PC-9 (cell line): ENCODE data around the gene LASP1. TPM values are rescaled to one million over a fixed set of nuclear protein-coding genes. Genes with fewer than 3 reads are reported as not detected.
A peak's percentile ranks its signal among the peaks of the same experiment; 100 is the strongest.

ENCODE experiments used
- BruUV-seq: library from RNA; stranded (reverse); fragments of 400-500 nt; replicated peaks from 2 replicates; lab custom pipeline; 2021; lab: Mats Ljungman, UMichigan
- CTCF ChIA-PET: fragments of 300-600 bp; sonication (Branson Sonifier 250); formaldehyde crosslinking; loops from one replicate; lab custom pipeline; 2022; ENCODE audit warnings: antibody characterized with exemption; lab: Charles Lee
- POLR2A ChIA-PET: fragments of 300-600 bp; sonication (Branson Sonifier 250); formaldehyde crosslinking; loops from one replicate; lab custom pipeline; 2022; ENCODE audit warnings: antibody characterized with exemption; ENCODE audit not compliant: unreplicated experiment; lab: Charles Lee
- DNase-seq, 2 experiments: peaks; one replicate each; pipeline versions ENCODE4 v3.0.0 to v3.0.0-alpha.2; 2015 to 2022; ENCODE audit warnings: mixed read lengths in 1 of 2
- H2AFZ ChIP-seq: fragments of 200-600 bp; sonication (generic); 2 replicates; pipeline ENCODE4 v1.8.1; 2017; ENCODE audit warnings: antibody characterized with exemption
- H3F3A ChIP-seq: fragments of 200-600 bp; sonication (generic); 2 replicates; pipeline ENCODE4 v1.8.1; 2017; ENCODE audit warnings: antibody characterized with exemption, mild to moderate bottlenecking, low read depth; ENCODE audit not compliant: insufficient read depth
- H3K27ac ChIP-seq: fragments of 200-600 bp; sonication (generic); 2 replicates; pipeline ENCODE4 v1.6.1; 2016; ENCODE audit warnings: mixed run types
- H3K27me3 ChIP-seq: fragments of 200-600 bp; sonication (generic); 2 replicates; pipeline ENCODE4 v1.6.1; 2016; ENCODE audit warnings: low read depth, mixed run types; ENCODE audit not compliant: insufficient read depth
- H3K36me3 ChIP-seq: fragments of 200-600 bp; sonication (generic); 2 replicates; pipeline ENCODE4 v1.6.1; 2016; ENCODE audit warnings: low read depth, mixed run types
- H3K4me1 ChIP-seq: fragments of 200-600 bp; sonication (generic); replicated peaks from 2 replicates; pipeline ENCODE4 v1.6.1; 2016; ENCODE audit warnings: mixed run types; ENCODE audit not compliant: insufficient read depth
- H3K4me2 ChIP-seq: fragments of 200-600 bp; sonication (generic); 2 replicates; pipeline ENCODE4 v1.6.1; 2017; ENCODE audit warnings: mixed run types
- H3K4me3 ChIP-seq: fragments of 200-600 bp; sonication (generic); 2 replicates; pipeline ENCODE4 v1.6.1; 2016; ENCODE audit warnings: mixed run types
- H3K79me2 ChIP-seq: fragments of 200-600 bp; sonication (generic); 2 replicates; pipeline ENCODE4 v1.6.1; 2017; ENCODE audit warnings: low read depth, mixed run types
- H3K9me2 ChIP-seq: fragments of 200-600 bp; sonication (generic); 2 replicates; pipeline ENCODE4 v1.8.1; 2017; ENCODE audit warnings: mild to moderate bottlenecking; ENCODE audit not compliant: insufficient read depth
- H3K9me3 ChIP-seq: fragments of 200-600 bp; sonication (generic); 2 replicates; pipeline ENCODE4 v1.8.1; 2016; ENCODE audit warnings: low read depth; ENCODE audit not compliant: insufficient read depth
- H4K20me1 ChIP-seq: fragments of 200-600 bp; sonication (generic); 2 replicates; pipeline ENCODE4 v1.8.1; 2017; ENCODE audit not compliant: insufficient read depth
- CTCF ChIP-seq: fragments of 200-600 bp; sonication (generic); conservative IDR thresholded peaks from 2 replicates; pipeline ENCODE4 v1.6.1; 2017; ENCODE audit warnings: mixed run types, antibody characterized with exemption, mild to moderate bottlenecking, moderate library complexity
- EZH2 ChIP-seq: fragments of 200-600 bp; sonication (generic); IDR thresholded peaks from 2 replicates; pipeline ENCODE4 v1.8.0; 2017; ENCODE audit warnings: antibody characterized with exemption, low read depth
- intact Hi-C: fragments of 100-400 bp; cut with micrococcal nuclease; formaldehyde crosslinking; loops from one replicate; pipeline ENCODE4 v1.10.0; 2022; ENCODE audit not compliant: unreplicated experiment
- total RNA-seq: library from RNA; stranded (reverse); gene quantifications from 2 replicates; pipeline ENCODE4 v1.2.3, GENCODE V29; 2021

LASP1 gene
- total RNA-seq, 1 experiment from 2014 or later: 309 TPM

- Histone ChIP-seq H3K36me3 (no peaks in the 10 kb centered on the region), H2AFZ (peak overlapping the region; percentile 59), H3K9me2 (no peaks in the 10 kb centered on the region), H4K20me1 (peaks cover 5% of the 10 kb centered on the region; the same call in 1 of the 2 replicates), H3F3A (peaks cover 60% of the 10 kb centered on the region), H3K4me2 (peak overlapping the region; percentile 80), H3K27ac (peak overlapping the region; percentile 35), H3K4me1 (peaks cover 37% of the 10 kb centered on the region), H3K27me3 (no peaks in the 10 kb centered on the region), H3K79me2 (peaks cover 23% of the 10 kb centered on the region), H3K4me3 (peak overlapping the region; percentile 97; the same call in 1 of the 2 replicates), H3K9me3 (no peaks in the 10 kb centered on the region)
- TF ChIP-seq EZH2 (no peak), CTCF (peak; percentile 35; the same call in 1 of the 2 replicates)
- DNase-seq: peak; percentile 68 to 70
- ChIA-PET POLR2A (interaction anchor here (0.6 kb wide), 2 partner anchors 14 to 105 kb away, joined by 3 to 5 read pairs; no protein-coding TSS in a partner anchor), CTCF (interaction anchor here (1.0 kb wide), 1 partner anchor 286 kb away, joined by 4 read pairs; no protein-coding TSS in a partner anchor)
- BruUV-seq: no TSS peak
- intact Hi-C loops: loop anchor here (5.0 to 10.0 kb wide), 2 partner anchors 63 to 415 kb away; no protein-coding TSS in a partner anchor
These were observed 2.5 kb upstream of the LASP1 start for GRCh38 chr17:38867179-38867967.

GRCh38 chr17:38867968-38868816 lies 1.7 kb upstream of the LASP1 start:
- peaks cover 14% of the 10 kb centered on the region; the same call in 1 of the 2 replicates for H4K20me1 ChIP-seq
- H3K79me2 ChIP-seq: peaks cover 31% of the 10 kb centered on the region
- H2AFZ ChIP-seq: peak overlapping the region; percentile 59
- H3K4me1 ChIP-seq: peaks cover 38% of the 10 kb centered on the region
- H3K9me3 ChIP-seq: no peaks in the 10 kb centered on the region
- ChIA-PET CTCF (no interaction called here), POLR2A (interaction anchor here (0.6 to 0.7 kb wide), 4 partner anchors 14 to 106 kb away, joined by 3 to 21 read pairs (median 4); partner anchors contain the start of genes FBXO47 and RPL23)
- H3F3A ChIP-seq: peaks cover 58% of the 10 kb centered on the region
- H3K27ac ChIP-seq: peak overlapping the region; percentile 35
- intact Hi-C loops: loop anchor here (2.0 to 10.0 kb wide), 3 partner anchors 63 to 416 kb away; partner anchors contain the start of gene PCGF2
- DNase-seq: peak; percentile 42 to 72
- TF ChIP-seq CTCF: no peak
- no peak for TF ChIP-seq EZH2
- no peaks in the 10 kb centered on the region for H3K27me3 ChIP-seq
- H3K9me2 ChIP-seq: no peaks in the 10 kb centered on the region
- peak overlapping the region; percentile 97 for H3K4me3 ChIP-seq
- H3K4me2 ChIP-seq: peak overlapping the region; percentile 80
- BruUV-seq: TSS peak; percentile 36
- 0 out of 2 replicates have a peak, but pooled peaks cover 3% of the 10 kb centered on the region for H3K36me3 ChIP-seq
